K562 (cell line): ENCODE data around the gene CDC25B. TPM values are rescaled to one million over a fixed set of nuclear protein-coding genes. Genes with fewer than 3 reads are reported as not detected.
A peak's percentile ranks its signal among the peaks of the same experiment; 100 is the strongest.

Experiments used
- CREM ChIP-seq: IDR thresholded peaks from 2 replicates; pipeline ENCODE4 v1.6.1; 2014; ENCODE audit warnings: antibody characterized with exemption, low read depth
- CTCF ChIP-seq, 3 experiments: IDR thresholded peaks in 2 of 3; conservative IDR thresholded peaks in 1 of 3; 2 replicates each; pipeline ENCODE4 v1.5.1; 2011 to 2012; ENCODE audit warnings: low read length in 3 of 3, mild to moderate bottlenecking in 3 of 3, control low read depth in 2 of 3, improper control_type of control experiment in 1 of 3, inconsistent platforms in 1 of 3, low read depth in 1 of 3, mixed read lengths in 1 of 3, moderate library complexity in 1 of 3; ENCODE audit not compliant: insufficient read depth in 2 of 3
- FOSL1 ChIP-seq: fragments of 200-800 bp; sonication (Bioruptor generic); conservative IDR thresholded peaks from 2 replicates; pipeline ENCODE4 v1.6.1; 2016; ENCODE audit warnings: missing genetic modification characterization, missing compliant biosample characterization
- GTF2F1 ChIP-seq: IDR thresholded peaks from 2 replicates; pipeline ENCODE4 v1.6.1; 2011; ENCODE audit warnings: low read depth, low read length, improper control_type of control experiment
- JUNB ChIP-seq: fragments of 450-650 bp; formaldehyde crosslinking; conservative IDR thresholded peaks from 2 replicates; pipeline ENCODE4 v1.4.0; 2020; ENCODE audit warnings: mild to moderate bottlenecking
- KHSRP ChIP-seq: fragments of 450-650 bp; IDR thresholded peaks from 2 replicates; pipeline ENCODE4 v1.6.1; 2017
- MCM2 ChIP-seq: fragments of 450-650 bp; IDR thresholded peaks from 2 replicates; pipeline ENCODE4 v1.6.1; 2017; ENCODE audit warnings: low read depth, mild to moderate bottlenecking
- MTA3 ChIP-seq: fragments of 450-650 bp; formaldehyde crosslinking; IDR thresholded peaks from 2 replicates; pipeline ENCODE4 v1.6.1; 2017; ENCODE audit warnings: mild to moderate bottlenecking, borderline replicate concordance
- SMARCE1 ChIP-seq: fragments of 450-650 bp; IDR thresholded peaks from 2 replicates; pipeline ENCODE4 v1.7.1; 2016; ENCODE audit warnings: mild to moderate bottlenecking
- SP2 ChIP-seq: IDR thresholded peaks from 2 replicates; pipeline ENCODE4 v1.6.1; 2011; ENCODE audit warnings: mild to moderate bottlenecking, low read depth, low read length, moderate library complexity; ENCODE audit not compliant: poor library complexity, severe bottlenecking; ENCODE audit errors: extremely low read depth
- SUPT5H ChIP-seq: fragments of 450-650 bp; IDR thresholded peaks from 2 replicates; pipeline ENCODE4 v1.6.1; 2016
- TARDBP ChIP-seq: fragments of 450-650 bp; IDR thresholded peaks from 2 replicates; pipeline ENCODE4 v1.6.1; 2016
- VEZF1 ChIP-seq: fragments of 200-800 bp; sonication (Bioruptor generic); IDR thresholded peaks from 2 replicates; pipeline ENCODE4 v1.6.1; 2017; ENCODE audit warnings: missing genetic modification characterization, missing compliant biosample characterization
- ZNF232 ChIP-seq: sonication (generic); formaldehyde crosslinking; IDR thresholded peaks from 2 replicates; pipeline ENCODE4 v1.8.0; 2022; ENCODE audit warnings: mild to moderate bottlenecking, missing genetic modification reagents
- ZNF324 ChIP-seq: fragments of 250-450 bp; sonication (Bioruptor Pico); IDR thresholded peaks from 2 replicates; pipeline ENCODE4 v1.4.0; 2020; ENCODE audit warnings: mild to moderate bottlenecking
- polyA plus RNA-seq, 8 experiments: library from polyadenylated mRNA; depleted of rRNA in 4 of 8; stranded (reverse) in 5 of 8; unstranded in 3 of 8; fragments of >200 nt; fragmentation: Nextera tagmentation in 2 of 8; fragmentation: Illumina TruSeq in 1 of 8; extraction: Ambion mirVana in 2 of 8; extraction: Trizol in 1 of 8; gene quantifications; 2 replicates each; pipeline versions ENCODE4 v1.2.1 to v1.2.3, GENCODE V29; 2011 to 2014; ENCODE audit warnings: inconsistent platforms in 1 of 8, missing spikeins in 1 of 8
- total RNA-seq, 7 experiments: library from RNA; depleted of rRNA in 6 of 7; stranded (reverse); fragments of >200 nt in 6 of 7; fragmentation: Illumina TruSeq in 2 of 7; extraction: Trizol in 2 of 7; gene quantifications; 2 replicates each; pipeline versions ENCODE4 v1.2.1 to v1.2.3, GENCODE V29; 2011 to 2021; ENCODE audit warnings: low replicate concordance in 1 of 7
- TF ChIP-seq, protein P1 (sequence below): fragments of 200-800 bp; sonication (Bioruptor generic); IDR thresholded peaks from 2 replicates; pipeline ENCODE4 v1.6.1; 2017; ENCODE audit warnings: missing genetic modification characterization, missing compliant biosample characterization
- TF ChIP-seq, protein P2 (sequence below), 3 experiments: fragments of 200-800 bp in 1 of 3; fragments of 250-450 bp in 1 of 3; fragments of 450-650 bp in 1 of 3; sonication (Bioruptor Pico) in 1 of 3; sonication (Bioruptor generic) in 1 of 3; formaldehyde crosslinking in 1 of 3; IDR thresholded peaks; 2 replicates each; pipeline versions ENCODE4 v1.6.1 to v1.8.0; 2016 to 2022; ENCODE audit warnings: mild to moderate bottlenecking in 2 of 3, missing genetic modification characterization in 2 of 3, missing compliant biosample characterization in 1 of 3, moderate library complexity in 1 of 3

CDC25B gene
- total and polyA plus RNA-seq, 9 of the 15 experiments (the other 6 are each of a cell fraction or from before 2014, with no cell fraction given), result 2.3 to 35.7 (median 9.5) TPM

GRCh38 chr20:3820048-3820900, 24.2 kb downstream of the CDC25B start, which contains the start of gene AP5S1 (continued):
- TF ChIP-seq, protein P1, sequence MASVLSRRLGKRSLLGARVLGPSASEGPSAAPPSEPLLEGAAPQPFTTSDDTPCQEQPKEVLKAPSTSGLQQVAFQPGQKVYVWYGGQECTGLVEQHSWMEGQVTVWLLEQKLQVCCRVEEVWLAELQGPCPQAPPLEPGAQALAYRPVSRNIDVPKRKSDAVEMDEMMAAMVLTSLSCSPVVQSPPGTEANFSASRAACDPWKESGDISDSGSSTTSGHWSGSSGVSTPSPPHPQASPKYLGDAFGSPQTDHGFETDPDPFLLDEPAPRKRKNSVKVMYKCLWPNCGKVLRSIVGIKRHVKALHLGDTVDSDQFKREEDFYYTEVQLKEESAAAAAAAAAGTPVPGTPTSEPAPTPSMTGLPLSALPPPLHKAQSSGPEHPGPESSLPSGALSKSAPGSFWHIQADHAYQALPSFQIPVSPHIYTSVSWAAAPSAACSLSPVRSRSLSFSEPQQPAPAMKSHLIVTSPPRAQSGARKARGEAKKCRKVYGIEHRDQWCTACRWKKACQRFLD (CRISPR knock-in tag), result peak; percentile 42
- peak; percentile 84 to 93 (median 91) for TF ChIP-seq CTCF (IDR thresholded peaks at IDR 0.05 in 2 of 3, conservative IDR thresholded peaks at IDR 0.05 in 1 of 3; ENCODE audit: insufficient read depth in 2 of 3, low read depth in 1 of 3, low read length in 3 of 3)
- peak; percentile 90 for TF ChIP-seq KHSRP
- peak; percentile 72; the same call in 1 of the 2 replicates for TF ChIP-seq MTA3
- TF ChIP-seq SMARCE1, result no peak
- TF ChIP-seq, protein P2, sequence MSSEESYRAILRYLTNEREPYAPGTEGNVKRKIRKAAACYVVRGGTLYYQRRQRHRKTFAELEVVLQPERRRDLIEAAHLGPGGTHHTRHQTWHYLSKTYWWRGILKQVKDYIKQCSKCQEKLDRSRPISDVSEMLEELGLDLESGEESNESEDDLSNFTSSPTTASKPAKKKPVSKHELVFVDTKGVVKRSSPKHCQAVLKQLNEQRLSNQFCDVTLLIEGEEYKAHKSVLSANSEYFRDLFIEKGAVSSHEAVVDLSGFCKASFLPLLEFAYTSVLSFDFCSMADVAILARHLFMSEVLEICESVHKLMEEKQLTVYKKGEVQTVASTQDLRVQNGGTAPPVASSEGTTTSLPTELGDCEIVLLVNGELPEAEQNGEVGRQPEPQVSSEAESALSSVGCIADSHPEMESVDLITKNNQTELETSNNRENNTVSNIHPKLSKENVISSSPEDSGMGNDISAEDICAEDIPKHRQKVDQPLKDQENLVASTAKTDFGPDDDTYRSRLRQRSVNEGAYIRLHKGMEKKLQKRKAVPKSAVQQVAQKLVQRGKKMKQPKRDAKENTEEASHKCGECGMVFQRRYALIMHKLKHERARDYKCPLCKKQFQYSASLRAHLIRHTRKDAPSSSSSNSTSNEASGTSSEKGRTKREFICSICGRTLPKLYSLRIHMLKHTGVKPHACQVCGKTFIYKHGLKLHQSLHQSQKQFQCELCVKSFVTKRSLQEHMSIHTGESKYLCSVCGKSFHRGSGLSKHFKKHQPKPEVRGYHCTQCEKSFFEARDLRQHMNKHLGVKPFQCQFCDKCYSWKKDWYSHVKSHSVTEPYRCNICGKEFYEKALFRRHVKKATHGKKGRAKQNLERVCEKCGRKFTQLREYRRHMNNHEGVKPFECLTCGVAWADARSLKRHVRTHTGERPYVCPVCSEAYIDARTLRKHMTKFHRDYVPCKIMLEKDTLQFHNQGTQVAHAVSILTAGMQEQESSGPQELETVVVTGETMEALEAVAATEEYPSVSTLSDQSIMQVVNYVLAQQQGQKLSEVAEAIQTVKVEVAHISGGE (CRISPR knock-in tag; IDR thresholded peaks at IDR 0.05), result peak in 1 of 3 experiments; percentile 13; a peak in 1 of 6 replicates
- 0 out of 2 replicates have a peak, but pooled peaks have one; percentile 54 for TF ChIP-seq JUNB (CRISPR knock-in tag)
- TF ChIP-seq ZNF232 (CRISPR knock-in tag), result peak; percentile 85; the same call in 1 of the 2 replicates
- peak; percentile 100 for TF ChIP-seq CREM
- no peak for TF ChIP-seq ZNF324 (CRISPR knock-in tag)
- no peak for TF ChIP-seq SP2
- no peak for TF ChIP-seq MCM2
- TF ChIP-seq GTF2F1, result 0 out of 2 replicates have a peak, but pooled peaks have one; percentile 18
- TF ChIP-seq SUPT5H, result peak; percentile 64; the same call in 1 of the 2 replicates
- 0 out of 2 replicates have a peak, but pooled peaks have one; percentile 32 for TF ChIP-seq FOSL1 (tag)
- TF ChIP-seq TARDBP, result no peak
- TF ChIP-seq VEZF1 (CRISPR knock-in tag), result peak; percentile 77
